ENCODE data around the gene SOX21.

The SOX21 gene

DNA sequence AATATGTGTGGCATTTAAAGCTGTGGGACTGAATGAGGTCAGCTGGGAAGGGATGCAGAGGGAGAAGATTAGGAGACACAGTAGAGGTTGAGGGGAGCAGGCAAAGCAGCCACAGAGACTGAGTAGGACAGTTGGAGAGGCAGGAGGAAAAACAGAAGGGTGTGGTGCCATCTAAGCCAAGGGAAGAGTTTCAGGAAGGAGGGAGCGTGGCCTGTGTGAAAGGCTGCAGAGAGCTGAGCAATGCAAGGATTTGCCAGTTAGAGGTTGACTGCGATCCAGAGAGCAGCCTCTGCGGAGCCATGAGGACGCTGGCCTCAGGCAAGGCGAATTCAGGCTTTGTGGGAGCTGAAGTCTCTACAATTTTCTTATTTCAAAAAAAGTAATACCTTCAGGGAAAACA, 28.9 kb downstream of the SOX21 start:
- DNase-seq (ENCODE audit: extremely low read depth, low read depth) = no peak
- TF ChIP-seq, protein P1, sequence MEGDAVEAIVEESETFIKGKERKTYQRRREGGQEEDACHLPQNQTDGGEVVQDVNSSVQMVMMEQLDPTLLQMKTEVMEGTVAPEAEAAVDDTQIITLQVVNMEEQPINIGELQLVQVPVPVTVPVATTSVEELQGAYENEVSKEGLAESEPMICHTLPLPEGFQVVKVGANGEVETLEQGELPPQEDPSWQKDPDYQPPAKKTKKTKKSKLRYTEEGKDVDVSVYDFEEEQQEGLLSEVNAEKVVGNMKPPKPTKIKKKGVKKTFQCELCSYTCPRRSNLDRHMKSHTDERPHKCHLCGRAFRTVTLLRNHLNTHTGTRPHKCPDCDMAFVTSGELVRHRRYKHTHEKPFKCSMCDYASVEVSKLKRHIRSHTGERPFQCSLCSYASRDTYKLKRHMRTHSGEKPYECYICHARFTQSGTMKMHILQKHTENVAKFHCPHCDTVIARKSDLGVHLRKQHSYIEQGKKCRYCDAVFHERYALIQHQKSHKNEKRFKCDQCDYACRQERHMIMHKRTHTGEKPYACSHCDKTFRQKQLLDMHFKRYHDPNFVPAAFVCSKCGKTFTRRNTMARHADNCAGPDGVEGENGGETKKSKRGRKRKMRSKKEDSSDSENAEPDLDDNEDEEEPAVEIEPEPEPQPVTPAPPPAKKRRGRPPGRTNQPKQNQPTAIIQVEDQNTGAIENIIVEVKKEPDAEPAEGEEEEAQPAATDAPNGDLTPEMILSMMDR (IDR thresholded peaks at IDR 0.05; ENCODE audit: low read depth, low read length) = no peak

DNA sequence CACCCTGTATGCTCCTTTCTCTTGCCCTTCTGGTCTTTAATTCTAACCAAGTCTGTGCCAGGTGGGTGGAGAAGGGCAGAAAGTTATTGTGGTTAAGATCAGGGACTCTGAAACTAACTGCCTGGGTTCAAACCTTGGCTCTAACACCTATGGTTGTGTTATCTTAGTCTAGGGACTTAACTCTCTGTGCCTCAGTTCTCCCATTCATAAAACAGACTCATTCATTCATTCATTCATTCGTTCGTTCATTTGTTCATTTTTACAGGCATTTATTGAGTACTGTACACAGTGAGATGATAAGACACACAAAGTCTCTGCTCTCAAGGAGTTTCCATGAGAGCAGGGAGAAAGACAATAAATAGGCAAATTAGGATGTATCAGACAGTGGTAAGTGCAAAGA, 30.1 kb downstream of the SOX21 start:
- TF ChIP-seq, protein P1 (IDR thresholded peaks at IDR 0.05; ENCODE audit: low read depth, low read length) = no peak
- DNase-seq (ENCODE audit: extremely low read depth, low read depth) = no peak

DNA sequence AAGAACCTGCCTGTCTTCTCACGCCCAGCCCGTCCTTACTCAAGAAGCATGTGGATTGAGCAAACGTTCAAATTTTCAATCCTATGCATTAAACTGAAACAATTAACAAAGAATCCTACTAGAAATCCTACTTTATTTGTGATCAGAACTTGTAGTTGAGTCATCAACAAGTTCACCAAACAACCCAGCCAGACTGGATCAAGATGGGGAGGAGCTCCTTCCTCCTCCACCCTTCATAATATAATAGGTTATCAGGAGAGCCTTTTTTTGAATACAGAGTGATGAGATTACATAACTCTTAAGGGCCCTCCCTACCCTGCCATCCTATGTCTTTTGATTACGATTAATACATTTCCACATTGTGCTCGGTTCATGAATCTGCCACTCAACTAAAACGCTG, 32.7 kb downstream of the SOX21 start:
- TF ChIP-seq, protein P1 (IDR thresholded peaks at IDR 0.05; ENCODE audit: low read depth, low read length) = no peak
- no peak for DNase-seq (ENCODE audit: extremely low read depth, low read depth)

DNA sequence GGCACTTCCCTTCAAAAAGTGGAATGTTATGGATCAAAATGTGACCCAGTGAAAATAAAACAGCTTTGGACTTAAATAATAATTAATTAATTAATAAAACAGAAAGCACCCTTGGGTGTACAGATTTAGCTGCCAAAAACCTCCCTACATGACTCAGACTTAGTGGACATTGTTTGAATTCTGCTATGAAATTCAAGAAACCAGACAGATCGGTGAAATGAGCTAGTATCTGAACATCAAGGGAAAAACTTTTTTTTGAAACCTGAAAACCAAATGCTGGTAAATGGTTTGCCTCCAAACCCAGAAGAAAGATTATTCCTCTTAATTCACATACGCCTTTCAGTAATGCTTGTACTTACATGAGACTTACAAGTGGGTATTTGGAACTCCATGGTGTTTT, 33.5 kb downstream of the SOX21 start:
- DNase-seq (ENCODE audit: extremely low read depth, low read depth) = no peak
- TF ChIP-seq, protein P1 (IDR thresholded peaks at IDR 0.05; ENCODE audit: low read depth, low read length) = no peak

DNA sequence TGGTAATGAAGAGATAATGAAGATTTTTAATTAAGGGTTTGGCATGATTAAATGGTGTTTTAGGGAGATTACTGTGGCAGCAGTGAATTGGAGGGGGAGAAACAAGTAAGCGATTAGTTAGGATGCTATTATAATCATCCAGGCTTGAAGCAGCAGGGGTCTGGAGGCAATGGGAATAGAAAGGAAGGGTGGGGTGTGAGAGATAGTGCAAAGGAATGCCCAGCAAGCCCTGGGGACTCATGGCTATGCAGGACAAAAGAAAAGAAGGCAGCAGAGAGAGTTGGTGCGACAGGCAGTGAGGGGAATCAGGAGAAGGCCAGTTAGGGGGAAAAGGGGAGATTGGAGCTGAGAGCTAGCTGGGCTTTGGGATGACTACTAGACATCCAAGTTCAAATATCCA, 34.5 kb downstream of the SOX21 start:
- no peak for DNase-seq (ENCODE audit: extremely low read depth, low read depth)
- TF ChIP-seq, protein P1 (IDR thresholded peaks at IDR 0.05; ENCODE audit: low read depth, low read length) = no peak

DNA sequence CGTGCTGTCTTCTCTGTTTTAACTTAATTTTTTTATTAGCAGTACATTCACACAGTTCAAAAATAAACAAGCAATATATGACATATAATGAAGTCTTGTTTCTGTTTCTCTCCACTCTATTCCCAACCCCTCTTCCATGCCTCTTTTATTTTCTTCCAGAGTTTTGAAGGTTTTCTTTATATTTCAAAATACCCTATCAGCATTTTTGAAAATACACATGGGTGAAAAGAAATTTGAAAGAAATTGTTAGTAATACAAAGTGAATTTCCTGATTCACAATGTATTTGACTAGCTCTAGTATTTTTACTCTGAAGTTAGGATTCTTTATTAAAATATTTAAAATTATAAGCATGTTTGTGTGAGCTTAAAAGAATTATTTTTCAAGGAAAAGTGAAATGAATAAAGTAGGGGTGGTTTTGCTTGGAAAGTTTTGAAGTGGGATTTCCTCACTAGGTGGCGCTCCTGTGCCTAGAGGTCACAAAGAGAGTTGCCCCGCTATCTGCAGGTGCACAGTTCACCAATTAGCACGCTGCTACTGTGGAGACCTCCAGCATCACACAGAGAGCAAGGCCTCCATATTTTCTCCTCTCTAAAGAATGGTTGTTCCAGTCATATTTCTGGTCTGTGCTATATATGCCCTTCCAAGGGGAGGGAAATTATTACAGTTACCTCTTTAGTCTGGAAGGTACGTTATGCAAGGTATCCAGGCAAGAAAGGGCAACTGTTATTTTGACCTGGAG, 37.6 kb downstream of the SOX21 start:
- TF ChIP-seq, protein P1 (IDR thresholded peaks at IDR 0.05; ENCODE audit: low read depth, low read length) = peak; percentile 69
- DNase-seq (ENCODE audit: extremely low read depth, low read depth) = peak; percentile 8

DNA sequence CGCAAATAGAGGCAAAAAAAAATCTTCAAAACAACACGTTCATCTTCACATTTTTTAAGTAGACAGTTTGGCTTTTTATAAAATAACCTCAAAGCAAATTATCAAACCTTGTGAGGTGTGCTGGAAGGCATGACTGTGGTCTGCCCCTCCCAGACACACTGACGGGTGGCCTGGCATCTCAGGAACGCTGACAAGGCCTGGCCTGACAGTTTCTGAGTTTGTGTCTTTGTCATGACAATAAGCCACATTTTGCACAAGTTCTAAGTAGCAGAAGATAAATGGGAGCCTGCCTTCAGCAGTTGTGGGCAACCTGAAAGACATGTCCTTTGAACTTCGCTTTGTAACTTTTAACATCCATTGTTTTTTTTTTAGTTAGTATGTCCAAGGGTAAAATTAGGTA, 38.5 kb downstream of the SOX21 start:
- TF ChIP-seq, protein P1 (IDR thresholded peaks at IDR 0.05; ENCODE audit: low read depth, low read length) = no peak
- DNase-seq (ENCODE audit: extremely low read depth, low read depth) = no peak
